ENCODE measurements around the gene ATP6V1A.

DNA sequence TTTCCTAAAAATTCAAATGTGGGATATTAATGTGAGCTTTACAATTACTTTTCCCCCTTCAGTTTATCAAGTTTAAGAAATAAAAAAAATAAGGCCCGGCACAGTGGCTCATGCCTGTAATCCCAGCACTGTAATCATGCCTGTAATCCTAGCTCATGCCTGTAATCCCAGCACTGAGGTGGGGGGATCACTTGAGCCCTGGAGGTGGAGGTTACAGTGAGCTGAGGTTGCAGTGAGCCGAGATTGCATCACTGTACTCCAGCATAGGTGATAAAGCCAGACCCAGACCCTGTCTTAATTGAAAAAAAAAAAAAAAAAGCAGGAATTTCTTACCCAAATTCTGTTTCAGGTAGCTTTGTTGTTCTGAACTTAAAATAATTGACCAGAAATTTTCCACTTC lies 17.9 kb downstream of the ATP6V1A start:
- TF ChIP-seq, protein P1, sequence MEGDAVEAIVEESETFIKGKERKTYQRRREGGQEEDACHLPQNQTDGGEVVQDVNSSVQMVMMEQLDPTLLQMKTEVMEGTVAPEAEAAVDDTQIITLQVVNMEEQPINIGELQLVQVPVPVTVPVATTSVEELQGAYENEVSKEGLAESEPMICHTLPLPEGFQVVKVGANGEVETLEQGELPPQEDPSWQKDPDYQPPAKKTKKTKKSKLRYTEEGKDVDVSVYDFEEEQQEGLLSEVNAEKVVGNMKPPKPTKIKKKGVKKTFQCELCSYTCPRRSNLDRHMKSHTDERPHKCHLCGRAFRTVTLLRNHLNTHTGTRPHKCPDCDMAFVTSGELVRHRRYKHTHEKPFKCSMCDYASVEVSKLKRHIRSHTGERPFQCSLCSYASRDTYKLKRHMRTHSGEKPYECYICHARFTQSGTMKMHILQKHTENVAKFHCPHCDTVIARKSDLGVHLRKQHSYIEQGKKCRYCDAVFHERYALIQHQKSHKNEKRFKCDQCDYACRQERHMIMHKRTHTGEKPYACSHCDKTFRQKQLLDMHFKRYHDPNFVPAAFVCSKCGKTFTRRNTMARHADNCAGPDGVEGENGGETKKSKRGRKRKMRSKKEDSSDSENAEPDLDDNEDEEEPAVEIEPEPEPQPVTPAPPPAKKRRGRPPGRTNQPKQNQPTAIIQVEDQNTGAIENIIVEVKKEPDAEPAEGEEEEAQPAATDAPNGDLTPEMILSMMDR (IDR thresholded peaks at IDR 0.05): no peak
- no peak for TF ChIP-seq EP300 (IDR thresholded peaks at IDR 0.05)
- TF ChIP-seq POLR2A (IDR thresholded peaks at IDR 0.05; ENCODE audit: low read depth): no peak
